DOHH2 (cell line): ENCODE measurements around the gene SPTBN1.

Experiments used
- CTCF ChIP-seq: fragments of 200-600 bp; sonication (generic); IDR thresholded peaks from one replicate; pipeline ENCODE4 v1.5.1; 2014; ENCODE audit warnings: antibody characterized with exemption, mild to moderate bottlenecking, low read depth, low read length; ENCODE audit not compliant: poor library complexity, severe bottlenecking
- EZH2phosphoT487 ChIP-seq: fragments of 200-600 bp; sonication (generic); IDR thresholded peaks from 2 replicates; pipeline ENCODE4 v1.6.1; 2017; ENCODE audit warnings: borderline replicate concordance, mild to moderate bottlenecking, antibody characterized with exemption, low read length, moderate library complexity, mixed read lengths

- no peak for TF ChIP-seq CTCF
- TF ChIP-seq EZH2phosphoT487, result no peak
Measured at GRCh38 chr2:54434229-54434628, 21.9 kb upstream of the SPTBN1 start.
